Activated CD4-positive, alpha-beta T cell treated with anti-CD3 and anti-CD28 coated beads, Interleukin-2, amount 50 U/mL, for 48 hours (primary cell): Measurements from ENCODE around the gene CRYGN.

Source experiments
- DNase-seq, 2 experiments: peaks; one replicate each; pipeline ENCODE4 v3.0.0-alpha.2; 2020

Gene CRYGN

DNA sequence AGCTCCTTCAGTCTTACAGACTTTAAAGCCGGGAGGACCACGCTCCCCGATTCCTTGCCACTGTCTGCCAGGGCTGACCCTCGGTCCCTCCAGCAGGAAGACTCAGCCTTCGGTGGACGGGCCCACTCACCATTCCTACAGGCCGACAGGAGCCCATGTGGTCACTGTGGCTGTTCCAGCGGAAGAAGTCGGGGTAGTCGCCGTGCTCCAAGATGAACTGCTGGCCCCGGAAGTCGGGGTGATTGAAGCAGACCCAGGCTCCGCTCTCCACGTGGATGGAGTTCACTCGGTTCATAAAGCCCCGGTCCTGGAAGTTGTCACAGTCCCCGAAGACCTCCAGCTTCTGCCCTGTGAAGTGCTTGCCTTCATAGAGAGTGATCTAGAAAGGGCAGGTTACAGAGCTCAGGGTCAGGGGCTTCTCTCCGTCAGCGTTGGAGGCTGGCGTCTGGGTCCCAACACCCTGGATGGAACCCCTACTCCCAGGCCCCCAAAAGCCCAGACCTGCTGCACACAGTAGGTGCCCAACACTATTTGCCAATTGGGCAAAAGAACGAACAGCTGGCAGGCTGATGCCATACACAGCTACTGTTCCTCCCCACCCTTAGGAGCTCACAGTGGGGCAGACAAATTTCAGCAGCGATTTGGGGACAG, 1.9 kb downstream of the CRYGN start:
- DNase-seq = no peak

DNA sequence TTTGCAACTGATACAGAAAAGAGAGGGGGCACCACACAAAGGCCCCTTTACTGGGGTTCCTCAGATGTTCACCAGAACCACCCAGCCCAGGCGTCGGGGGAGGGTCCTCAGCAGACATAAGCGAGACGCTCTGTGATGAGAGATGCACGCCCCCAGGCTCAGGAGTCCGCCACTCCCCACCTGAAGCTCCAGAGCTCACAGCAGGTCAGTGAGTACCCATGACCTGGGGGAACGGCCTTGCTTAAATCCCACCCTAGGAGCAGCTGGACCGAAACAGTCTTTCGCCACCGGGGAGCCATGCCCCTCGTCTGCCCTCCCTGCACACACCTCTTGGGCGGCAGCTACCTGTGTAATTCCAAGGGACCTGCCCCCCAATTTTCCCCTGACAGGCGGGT, 2.8 kb downstream of the CRYGN start:
- DNase-seq = no peak

DNA sequence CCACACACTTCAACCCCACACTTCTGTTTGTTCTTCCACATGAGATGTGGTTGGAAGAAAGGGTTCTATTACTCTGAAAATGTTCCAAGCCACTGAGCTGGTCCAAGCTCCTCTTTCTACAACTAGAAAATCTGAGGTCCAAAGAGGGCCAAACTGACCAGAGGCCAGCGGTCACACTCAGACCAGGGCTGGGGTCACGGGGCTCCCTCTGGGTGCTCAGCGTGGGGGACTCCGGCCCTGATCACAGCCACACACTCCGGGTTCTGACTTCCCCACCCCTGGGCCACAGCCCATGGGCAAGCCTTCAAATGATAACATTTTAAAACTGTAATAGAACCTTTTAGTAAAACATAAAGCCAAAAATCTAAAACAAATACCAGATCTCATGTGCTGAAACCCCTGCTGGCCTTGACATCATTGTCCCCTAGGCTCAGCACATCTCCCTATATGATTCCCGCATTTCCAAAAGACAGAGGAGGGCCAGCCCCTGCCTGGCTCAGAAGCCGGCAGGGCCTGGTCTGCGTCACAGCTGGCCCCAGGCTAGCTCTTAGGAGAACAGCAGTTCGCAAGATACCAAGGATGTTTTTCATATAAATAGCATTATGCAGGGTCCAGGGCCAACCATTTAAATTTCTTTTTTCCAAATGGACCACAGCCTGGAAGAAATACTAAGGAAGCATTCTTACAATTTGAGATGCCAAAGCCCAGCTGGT, 3.3 kb downstream of the CRYGN start:
- no peak for DNase-seq

GRCh38 chr7:151435971-151436370, 4.0 kb downstream of the CRYGN start:
- DNase-seq = no peak

- DNase-seq = no peak
Observed at GRCh38 chr7:151435103-151435916, 4.6 kb downstream of the CRYGN start.

DNA sequence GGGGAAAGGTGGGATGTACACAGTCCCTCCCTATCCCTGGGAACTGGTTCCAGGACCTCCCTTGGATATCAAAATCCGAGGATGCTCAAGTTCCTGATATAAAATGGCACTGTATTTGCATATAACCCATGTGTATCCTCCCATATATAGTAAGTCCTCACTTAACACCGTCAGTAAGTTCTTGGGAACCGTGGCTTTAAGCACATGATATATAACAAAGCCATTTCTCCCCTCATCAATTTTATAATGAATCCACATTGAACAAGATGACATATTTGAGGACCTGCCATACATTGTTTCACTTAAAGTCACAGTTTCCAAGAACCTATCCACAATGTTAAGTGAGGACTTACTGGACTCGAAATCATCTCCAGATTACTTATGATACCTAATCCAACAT, 5.4 kb downstream of the CRYGN start:
- DNase-seq = no peak

DNA sequence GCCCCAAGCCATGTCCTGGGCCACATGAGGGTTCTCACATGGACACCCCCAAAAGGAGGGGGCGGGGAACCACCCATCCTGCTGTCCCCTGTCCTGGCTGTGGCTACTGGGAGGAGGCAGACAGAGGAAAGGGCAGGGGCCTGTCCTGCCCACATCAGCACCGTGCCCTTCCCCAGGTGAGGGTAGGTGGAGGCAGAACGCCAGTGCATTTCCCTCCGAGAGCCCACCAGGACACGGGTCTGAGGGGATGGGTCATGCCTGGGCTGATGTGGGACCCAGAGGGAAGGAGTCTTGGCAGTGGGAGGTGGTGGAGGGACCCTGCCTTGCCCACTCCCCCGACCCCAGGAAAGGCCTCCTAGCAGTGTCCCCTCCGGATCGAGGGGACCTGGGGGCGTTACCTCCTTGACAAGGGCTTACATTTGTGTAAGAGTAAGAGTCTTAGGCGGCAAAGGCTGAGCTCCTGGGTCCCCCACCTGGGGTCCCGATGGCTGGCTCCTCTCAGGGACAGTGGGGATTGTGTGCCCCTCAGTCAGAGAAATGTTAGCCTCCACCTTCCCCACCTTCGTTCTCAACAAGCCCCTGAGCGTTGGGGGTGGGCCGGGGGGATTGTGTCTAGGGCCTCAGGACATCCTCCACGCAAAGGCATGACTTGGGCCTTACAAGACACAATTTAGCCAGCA, 6.1 kb downstream of the CRYGN start:
- no peak for DNase-seq

DNA sequence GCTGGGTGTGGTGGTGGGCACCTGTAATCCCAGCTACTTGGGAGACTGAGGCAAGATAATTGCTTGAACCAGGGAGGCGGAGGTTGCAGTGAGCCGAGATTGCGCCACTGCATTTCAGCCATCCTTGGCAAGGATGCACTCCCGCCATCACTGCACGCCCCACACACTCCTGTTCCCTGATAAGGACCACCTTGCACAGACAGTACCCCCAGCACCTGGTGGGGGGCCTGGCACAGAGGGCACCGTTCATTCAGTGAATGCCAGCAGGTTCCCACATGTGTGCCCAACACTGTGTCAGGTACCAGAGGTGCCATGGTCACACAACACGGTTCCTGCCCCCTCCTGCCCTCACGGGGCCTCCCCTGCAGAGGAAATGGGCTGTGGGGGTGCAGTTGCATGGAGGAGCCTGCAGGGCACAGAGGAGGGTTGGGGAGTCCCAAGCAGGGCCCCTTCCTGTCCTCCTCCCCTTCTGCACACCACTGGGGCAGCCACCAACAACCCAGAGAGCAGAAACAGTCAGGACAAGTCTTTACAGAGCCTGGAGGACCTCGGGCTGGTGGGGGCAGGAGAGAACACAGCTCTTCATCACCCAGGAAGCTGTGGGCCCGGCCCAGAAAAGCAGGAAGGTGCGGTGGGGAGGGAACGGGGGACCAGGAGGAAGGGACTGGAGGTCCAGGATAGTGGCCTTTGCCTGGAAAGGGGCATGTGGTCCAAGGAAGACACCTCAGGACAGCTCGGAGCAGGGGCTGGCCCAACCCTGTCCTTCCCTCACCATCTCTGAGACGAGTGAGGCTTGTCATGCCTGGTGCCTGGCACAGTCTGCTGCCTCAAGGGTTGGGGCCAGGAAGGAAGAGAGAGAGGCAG, 7.1 kb downstream of the CRYGN start:
- peak; percentile 66 to 73 for DNase-seq

GRCh38 chr7:151431768-151432311, 8.1 kb downstream of the CRYGN start:
- no peak for DNase-seq

DNA sequence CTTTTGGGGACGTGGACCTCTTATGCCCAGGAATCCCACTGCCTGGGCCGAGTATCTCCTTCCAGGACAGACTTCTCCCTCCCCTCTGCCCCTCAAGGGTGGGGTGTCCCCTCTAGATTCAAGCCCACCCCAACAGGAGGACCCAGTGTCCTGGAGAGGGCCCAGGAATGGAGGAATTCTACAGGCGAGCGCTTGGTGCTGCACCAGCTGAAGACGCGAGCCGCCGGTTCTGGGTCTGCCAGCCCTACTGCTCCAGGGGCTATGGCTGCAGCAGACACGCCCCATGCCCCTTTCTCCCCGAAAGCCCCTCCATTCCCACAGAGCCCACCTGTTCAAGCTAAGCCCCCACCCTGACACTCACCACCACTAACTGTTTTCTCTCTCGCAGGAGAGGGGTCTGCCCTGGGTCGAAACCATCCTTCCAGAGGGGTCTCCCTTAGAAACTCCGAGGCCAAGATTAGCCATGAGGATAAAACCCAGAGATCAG, 8.6 kb downstream of the CRYGN start:
- no peak for DNase-seq

GRCh38 chr7:151430391-151431205, 9.3 kb downstream of the CRYGN start:
- no peak for DNase-seq

DNA sequence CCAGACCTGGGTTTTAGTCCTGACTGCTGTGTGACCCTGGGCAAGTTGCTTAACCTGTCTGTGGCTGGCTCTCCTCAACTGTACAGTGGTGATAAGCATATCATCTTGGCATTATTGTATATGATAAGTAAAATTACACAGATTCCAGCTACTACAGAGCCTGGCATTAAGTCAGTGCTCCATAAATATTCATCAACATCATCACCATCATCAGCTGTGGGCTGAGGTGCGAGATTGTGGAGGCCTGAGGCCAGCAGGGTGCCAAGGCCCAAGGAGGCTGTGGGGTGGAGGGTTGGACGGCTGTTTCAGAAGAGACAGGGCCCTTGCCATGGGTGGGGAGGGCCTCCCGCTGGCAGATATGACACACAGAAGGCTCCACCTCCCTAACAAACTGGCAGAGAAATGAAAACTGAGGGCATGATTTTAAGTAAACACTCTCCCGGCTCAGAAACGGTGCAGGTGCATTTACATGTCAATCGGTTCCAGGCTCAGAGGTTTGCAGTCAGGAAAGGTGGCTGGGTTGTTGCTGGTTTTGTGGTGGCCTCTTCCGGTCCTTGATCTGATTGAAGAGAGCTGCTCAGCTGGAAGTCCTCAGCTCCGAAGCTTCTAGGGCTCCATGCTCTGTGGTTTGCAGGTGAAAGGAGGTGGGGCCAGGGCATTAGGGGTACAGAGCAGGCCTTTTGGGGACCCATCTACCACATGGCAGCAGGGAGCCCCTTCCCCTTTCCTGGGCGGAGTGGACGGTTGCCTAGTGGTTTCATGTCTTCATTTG, 10.2 kb downstream of the CRYGN start:
- peak; percentile 24 to 43 for DNase-seq

- DNase-seq = no peak
Observed at GRCh38 chr7:151429237-151429559, 10.7 kb downstream of the CRYGN start.

DNA sequence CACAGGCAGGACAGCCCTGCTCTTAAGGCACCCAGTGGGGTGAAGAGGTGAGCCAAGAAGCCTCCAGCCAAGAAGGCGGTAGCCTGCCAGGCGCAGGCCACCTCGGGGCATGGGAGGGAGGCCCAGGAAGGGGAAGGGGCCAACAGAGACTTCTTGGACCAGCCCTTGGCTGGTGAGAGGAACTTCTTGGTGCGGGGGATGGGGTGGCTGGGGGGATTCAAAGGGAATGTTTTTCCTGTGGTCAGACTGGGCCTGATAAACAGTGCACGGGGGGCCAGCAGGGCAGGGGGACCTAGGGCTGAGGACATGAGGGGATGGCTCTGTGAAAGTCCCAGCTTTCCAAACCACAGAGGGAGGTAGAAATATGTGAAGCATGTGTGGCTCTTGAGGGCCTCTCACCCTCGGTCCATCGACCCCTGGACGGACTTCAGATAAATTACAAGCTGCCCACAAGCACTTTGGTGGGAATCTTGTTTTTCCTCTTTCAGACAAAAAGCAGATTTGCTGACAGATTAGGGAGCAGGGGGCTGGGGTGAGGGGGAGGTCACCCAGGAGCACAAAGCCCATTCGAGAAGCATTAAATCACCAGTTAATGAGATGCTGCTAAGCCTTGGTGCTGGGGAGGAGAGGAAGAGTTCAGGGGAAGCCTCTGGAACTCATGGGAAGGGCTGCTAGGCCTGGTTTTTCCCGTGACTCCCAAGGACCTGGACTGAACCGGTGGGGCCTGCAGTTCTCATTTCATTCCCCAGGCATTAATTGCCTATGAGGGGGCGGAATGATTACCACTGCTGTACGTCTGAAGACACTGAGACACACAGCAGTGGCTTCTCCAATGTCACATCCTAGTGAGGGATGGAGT, 11.3 kb downstream of the CRYGN start:
- DNase-seq = no peak

GRCh38 chr7:151427705-151428377, 12.1 kb downstream of the CRYGN start:
- no peak for DNase-seq

DNA sequence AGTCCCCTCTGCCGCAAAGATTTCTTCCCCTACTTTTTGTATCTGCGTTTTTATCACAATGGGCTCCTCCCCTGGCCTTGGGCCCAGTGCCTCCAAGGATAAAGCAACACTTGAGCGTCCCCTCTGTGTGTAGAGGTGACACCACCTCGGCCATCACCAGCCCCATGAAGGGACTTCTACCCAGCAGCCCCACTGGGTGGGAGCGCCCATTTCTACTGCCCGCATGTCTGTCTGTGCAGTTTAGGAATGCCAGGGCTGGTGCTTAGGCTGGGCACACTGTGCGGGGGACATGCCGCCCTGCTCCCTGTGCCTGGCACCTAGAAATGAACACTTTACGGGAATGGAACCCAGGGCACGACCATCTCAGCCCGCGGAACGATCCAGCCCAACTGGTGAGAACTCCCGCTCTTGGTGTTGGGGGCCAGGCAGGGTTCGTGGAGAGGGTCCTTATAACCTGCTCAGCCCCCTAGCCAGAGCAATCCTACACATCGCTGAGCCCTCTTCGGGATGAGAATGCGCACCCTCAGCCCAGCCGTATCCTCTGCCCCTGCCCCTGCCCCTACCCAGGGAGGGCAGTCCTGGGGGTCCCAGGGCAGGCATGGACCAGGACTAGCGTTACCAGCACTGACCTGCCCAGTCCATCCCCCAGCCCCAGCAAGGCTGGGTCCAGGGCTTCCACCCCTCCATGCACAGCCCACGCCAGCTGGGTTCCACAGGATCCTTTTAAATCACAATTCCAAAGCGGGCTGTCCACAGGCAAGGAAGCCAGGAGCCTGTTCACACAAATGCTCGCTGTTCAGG, 12.8 kb downstream of the CRYGN start:
- no peak for DNase-seq

- no peak for DNase-seq
Observed at GRCh38 chr7:151426441-151426903, 13.5 kb downstream of the CRYGN start.
